SW 1271 (cell line): ENCODE measurements around the gene SERTAD1.
"Not testable (repeated sequence)": the region's sequence is repeated elsewhere in the genome, so short reads cannot be mapped to it uniquely, and the experiment has no call there.

ENCODE experiments used
- DNase-seq, 2 experiments: peaks; one replicate each; lab custom pipeline; 2025; lab: John Stamatoyannopoulos, UW

The SERTAD1 gene

DNA sequence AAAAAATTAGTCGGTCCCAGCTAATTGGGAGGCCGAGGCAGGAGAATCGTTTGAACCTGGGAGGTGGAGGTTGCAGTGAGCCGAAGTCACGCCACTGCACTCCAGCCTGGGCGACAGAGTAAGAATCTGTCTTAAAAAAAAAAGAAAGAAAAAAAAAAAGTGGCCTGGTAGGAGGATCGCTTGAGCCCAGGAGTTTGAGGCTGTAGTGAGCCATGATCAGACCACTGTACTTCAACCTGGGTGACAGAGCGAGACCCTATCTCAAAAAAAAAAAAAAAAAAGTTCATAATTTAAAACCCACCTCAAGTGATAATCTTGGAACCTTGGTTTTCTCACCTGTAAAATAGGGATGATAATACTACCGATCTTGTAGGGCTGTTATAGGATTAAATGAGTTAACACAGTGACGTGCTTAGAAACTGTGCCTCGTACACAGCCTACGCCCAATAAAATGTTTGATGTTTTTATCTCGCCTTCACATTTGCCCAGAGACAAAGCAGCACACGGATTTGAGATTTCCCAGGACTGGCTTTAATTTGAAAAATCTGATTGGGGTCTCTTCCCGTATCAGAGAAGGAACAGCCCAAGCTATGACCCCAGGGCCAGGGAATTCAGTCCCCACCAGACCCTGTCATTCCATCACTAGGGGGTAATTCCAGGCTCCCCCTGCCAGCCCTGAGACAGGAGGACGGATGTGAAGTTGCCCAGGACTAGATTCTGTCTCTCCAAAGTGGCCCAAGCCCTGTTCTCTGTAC lies 3.6 kb downstream of the SERTAD1 start:
- DNase-seq, result no peak

DNA sequence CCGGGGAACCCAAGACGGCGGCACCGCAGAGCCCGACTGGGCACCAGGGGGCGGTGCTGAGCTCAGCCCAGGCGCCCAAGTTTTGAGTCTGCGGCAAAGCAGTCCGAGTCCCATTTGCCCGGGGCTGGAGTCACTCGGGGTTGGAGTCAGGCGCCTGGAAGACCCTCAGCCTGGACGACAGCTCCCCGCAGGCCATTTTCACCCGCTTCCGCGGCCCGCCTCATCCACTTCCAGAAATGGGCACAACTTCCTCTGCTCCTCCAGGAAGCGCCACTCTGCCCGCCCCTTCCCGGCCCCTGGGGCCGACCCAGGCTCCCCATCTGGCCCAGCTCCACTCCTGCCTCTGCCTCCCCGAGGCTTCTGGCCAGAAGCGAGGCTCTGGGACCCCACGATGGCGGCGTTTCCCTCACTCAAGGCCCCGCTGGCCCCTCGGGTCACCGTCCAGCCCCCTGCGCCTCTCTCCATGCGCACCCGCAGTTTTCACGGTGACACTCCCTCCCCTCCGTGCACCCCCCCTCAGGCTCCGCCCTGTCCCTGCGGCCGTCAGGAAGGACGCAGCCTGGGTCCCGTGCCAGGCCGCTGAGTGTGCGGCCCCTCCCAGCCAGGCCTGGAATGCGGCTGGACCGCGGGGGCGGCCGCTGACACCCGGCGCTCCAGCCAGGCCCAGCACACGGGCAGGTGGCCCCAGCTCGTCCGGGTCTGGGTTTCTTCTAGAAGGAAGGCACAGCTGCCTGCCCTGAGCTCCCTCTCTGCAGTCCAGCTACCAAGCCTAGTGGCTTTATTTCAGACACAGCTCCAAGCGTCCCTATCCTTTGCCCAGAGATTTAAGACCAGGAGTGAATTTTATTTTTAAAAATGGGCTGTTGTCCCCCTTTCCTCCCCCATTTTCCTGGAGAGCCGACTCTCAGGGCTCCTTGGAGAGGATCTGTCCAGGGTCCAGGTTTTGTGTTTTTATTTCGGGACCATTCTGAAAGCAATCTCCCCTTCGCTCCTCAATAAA lies 4.7 kb downstream of the SERTAD1 start:
- DNase-seq, result peak; percentile 79 to 85

DNA sequence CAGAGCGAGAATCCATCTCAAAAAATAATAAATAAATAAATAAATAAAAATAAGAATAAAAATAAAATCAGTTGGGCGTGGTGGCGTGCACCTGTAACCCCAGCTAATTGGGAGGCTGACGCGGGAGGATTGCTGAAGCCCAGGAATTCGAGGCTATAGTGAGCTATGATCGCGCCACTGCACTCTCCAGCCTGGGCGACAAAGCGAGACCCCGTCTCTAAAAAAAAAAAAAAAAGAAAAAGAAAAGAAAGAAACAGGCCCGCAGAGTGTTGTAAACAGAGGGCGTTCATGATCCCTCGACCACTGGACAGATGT lies 5.4 kb downstream of the SERTAD1 start:
- no peak for DNase-seq

DNA sequence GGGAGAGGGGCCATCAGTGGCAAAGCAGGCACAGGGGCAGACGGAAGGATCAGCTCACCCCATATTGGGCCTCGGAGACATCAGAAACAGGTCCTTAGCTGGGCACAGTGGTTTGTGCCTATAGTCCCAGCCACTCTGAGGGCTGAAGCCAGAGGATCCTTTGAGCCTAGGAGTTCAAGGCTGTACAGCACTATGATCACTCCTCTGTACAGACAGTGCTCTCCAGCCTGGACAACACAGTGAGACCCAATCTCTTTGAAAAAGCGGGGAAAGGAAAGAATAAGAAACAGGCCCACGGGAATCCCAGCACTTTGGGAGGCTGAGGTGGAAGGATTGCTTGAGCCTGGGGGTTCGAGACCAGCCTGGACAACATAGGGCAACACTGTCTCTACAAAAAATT lies 6.0 kb downstream of the SERTAD1 start:
- no peak for DNase-seq

DNA sequence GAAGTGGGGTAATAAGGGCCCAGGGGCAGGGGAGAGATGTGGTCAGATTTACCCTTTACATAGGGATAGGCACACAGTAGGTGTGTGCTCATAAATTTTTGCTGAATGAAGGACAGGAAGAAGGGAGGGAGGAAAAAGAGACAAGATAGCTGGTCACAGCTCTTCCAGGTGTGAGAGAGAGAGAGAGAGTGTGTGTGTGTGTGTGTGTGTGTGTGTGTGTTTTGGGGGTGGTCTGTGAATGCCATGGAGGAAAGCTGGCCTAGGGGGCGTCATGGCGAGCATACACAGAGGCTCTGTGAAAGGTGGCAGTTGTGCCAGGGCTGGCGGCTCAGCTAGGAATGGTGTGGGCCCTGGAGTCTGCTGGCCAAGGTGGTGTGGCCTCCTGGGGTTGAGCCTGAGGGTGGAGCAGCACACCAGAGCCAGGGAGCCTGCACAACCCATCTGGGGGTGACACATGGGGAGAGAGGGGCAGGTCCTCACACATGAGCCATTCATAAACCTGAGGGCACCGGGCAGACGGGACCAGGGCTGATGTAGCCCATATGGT lies 6.7 kb downstream of the SERTAD1 start:
- DNase-seq, result no peak

DNA sequence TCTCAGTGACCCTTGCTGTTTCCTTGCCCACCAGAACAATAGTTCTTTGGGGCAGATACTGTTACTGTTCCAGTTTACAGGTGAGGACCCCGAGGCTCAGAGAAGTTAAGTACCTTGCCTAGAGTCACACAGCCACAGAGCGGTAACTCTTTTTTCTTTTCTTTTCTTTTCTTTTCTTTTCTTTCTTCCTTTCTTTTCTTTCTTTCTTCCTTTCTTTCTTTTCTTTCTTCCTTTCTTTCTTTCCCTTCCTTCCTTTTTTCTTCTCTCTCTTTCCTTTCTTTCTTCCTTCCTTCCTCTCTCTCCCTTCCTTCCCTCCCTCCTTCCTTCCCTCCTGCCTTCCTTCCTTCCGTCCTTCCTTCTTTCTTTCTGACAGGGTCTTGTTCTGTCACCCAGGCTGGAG lies 7.8 kb downstream of the SERTAD1 start:
- no peak for DNase-seq

DNA sequence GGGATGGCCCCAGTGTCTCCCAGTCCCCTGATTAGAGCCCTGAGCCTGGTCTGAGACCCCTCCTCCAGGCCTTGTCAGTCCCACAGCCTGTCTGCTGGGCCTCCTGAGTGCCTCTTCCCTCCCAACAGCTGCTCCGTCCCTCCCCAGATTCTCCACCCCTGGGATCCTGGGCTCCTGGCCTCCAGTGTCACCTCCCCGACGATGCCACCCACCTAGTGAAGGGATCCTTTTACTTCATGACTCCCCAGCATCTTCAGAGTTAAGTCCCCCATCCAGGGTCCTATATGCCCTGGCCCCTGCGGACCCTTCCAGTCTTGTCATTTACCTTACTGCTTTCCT lies 8.2 kb downstream of the SERTAD1 start:
- no peak for DNase-seq

DNA sequence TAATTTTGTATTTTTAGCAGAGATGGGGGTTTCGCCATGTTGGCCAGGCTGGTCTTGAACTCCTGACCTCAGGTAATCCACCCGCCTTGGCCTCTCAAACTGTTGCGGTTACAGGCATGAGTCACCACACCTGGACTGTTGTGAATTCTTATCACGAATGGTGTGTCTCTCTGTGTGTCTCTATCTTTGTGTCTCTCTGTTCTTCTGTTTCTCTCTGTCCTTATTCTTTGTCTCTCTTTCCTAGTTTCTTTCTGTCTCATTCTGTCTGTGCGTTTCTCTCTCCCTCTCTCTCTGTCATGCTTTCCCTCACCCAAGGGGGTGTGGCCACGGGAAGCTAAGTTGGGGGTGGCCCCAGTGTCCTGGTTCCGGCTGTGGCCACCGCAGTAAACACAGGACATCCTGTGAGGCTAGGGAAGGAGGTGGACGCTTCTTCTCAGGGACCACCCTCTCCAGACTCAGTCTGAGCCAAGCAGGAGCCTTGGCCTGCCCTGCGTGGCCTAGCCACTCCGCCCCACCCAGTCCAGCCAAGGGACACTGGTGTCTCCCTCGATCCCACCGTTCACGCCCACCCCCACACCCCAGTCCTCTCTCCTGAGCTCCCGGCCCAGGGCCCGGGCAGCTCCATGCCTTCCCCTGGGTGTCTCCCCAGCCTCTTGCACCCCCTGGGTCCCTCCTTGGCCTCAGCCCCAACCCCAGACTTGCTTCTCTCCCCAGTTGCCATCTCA lies 8.7 kb downstream of the SERTAD1 start:
- peak; percentile 65 to 75 for DNase-seq

DNA sequence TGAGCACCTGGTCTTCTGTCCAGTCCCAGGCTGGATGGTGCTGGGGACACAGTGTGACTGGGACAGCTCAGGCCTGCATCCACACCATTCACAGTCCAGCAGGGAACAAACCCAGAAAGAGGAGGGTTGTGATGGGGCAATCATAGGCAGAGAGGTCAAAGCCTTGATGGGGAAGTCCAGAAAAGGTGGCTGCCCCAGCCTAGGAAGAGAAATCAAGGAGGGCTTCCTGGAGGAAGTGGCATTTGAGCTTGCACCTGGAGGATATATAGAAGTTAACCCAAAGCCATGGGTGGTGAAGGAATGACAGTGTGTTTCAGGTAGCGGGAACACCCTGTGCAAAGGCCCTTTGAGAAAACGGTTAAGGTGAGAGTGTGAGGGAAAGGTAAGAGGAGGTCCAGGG lies 10.0 kb downstream of the SERTAD1 start:
- DNase-seq, result no peak

DNA sequence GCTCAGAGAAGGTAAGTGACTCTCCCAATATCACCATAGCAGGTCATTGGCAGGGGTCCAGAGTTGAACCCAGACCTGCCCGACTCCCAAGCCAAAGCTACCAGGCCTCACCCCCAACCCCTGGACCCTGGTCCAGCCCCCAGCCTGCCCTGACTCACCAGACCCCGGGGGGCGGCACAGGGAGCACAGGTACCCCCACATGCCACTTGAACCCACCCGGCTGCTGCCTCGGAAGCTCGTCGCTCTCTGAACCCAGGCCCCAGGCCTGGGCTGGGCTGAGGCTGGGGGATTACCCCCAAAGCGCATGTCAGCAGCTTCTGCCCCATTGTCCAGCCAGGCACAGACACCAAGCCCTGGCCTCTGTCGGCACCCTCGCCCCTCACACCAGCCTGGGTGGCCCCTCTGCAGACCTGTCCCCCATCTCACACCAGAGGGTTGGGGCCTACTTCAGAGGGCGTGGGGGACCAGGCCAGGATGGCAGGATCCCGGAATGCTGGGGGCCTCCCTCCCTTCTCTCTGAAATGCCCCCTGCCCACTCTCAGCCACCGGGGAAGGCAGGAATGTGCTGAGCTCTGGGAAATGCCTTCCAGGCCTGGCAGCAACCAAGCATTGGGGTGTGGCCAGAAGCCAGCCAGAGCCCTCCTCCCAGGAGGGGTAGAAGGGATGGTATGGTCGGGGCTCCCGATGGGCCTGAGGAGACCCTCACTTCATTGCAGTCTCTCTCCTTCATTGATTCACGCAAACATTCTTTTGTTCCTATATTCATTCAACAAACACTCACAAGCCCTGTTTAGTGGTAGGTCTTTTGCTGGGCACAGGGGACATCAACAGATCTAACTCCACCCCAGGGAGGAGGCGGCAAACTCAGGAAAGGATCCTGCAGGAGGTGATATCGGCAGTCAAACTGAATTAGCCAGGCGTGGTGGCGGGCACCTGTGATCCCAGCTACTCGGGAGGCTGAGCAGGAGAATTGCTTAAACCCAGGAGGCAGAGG lies 11.0 kb downstream of the SERTAD1 start:
- DNase-seq, result no peak

DNA sequence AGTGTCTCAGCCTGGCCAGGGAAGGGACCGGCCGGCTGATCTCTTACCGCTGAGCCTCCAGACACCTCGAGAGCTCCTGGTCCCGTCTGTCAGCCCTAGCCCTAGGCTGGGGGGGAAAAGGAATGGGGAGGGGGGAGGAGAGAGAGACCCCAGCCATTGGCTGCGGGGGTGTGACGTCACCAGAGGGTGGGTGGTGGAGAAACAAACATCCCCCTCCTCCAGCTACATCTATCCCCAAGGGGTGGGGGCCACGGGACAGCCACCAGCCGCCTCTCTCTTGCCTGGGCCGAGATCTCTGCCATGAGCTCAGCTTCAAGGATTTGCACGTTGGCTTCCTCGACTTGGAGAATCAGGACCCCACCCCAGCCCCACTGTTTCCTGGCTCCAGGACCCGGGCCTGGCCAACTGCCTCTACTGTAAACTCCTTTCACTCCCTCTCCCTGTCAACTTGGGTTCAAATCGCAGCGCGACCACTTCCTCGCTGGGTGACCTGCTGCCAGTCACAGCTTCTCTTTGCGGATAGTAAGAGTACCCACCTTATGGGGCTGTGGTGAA lies 12.4 kb downstream of the SERTAD1 start, which contains the start of gene PRX:
PRX (minus strand) TSS at position 88 of the 555 bp plus-strand sequence. CDS start 5,446 bp downstream, outside the sequence.
- no peak for DNase-seq

DNA sequence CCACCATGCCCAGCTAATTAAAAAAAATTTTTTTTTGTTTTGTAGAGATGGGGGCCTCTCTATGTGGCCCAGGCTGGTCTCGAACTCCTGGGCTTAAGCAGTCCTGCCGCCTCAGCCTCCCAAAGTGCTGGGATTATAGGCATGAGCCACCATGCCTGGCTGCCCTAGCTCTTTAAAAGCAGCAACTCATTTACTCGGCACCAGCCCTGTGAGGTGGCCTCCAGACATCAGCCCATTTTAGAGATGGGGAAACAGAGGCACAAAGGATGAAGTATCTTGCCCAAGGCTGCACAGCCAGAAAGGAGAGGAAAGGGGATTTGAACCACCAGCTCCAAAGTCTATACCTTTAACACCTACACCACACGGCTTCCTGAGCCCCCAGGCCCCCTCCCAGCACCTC lies 12.9 kb downstream of the SERTAD1 start:
- no peak for DNase-seq

DNA sequence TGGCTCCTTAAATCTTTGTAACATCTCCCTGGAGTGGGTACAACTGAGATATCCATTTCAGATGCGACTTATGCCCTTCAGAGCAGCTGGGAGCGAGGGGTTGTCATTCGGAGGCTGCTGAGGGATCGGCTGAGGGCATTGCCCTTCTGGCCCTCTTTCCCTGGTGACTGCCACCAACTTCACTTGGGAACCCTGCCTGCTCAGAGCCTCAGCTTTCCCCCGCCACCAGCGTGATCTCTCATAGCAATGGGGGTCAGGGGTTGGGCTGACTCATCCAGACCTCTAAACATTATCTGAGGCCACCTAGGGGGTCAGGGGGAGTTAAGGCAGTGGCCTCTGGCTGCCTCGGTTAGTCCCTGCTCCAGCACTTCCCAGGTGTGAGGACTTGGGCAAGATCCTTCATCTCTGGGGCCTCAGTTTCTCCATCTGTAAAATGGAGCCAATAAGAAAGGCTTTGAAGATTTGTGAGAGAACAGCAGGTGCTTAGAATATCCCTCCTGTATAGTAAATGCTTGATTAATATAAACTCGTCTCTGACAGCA lies 13.8 kb downstream of the SERTAD1 start:
- DNase-seq, result no peak

DNA sequence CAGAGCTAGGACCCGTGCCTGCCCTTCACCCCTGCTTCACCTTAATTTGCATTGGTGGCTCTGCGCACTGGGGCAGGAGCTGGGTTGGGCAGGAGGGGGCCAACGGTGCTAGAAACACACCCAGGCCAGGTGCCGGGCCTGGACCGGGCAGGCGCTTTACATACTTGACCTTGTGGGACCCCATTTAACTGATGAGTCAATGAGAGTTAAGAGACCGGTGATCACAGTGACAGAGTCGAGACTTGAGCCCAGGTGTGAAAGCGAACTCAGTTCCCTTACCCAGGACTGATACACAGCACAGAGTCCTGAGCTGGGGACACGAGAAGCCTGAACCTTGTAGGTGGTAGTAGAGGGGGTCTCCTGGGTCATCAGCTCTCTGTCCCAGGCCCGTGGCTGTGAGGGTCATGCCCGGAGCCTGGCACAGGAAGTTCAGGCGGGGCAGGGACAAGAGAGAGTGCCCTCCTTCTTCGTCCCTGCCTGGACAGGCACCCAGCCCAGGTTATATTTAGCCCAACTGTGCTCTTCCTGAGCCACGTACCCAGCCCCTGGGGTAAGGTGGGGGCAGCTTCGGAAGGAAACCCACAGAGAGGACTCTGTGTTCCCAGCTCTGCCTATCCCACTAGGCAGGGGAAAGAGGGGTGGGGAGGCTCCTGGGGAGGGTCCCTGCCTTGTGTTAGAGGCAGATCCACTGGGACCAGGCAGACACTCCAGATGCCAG lies 14.5 kb downstream of the SERTAD1 start:
- no peak for DNase-seq

DNA sequence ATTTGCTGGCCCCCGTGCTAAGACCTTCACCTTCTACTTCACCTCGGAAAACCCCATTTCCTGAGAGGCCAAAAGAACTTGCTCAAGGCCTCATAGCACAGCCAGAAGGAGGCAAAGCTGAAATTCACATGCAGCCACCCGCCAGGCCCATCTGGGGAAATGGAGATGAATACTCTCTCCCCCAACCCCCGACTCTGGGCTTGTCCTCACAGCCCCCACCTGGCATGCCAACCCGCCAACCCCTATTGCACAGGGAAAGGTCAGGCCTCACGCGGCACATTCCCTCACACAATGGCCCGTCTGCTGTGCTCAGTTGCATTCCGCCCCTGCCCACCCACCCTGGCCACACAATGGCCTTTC lies 15.8 kb downstream of the SERTAD1 start:
- no peak for DNase-seq

DNA sequence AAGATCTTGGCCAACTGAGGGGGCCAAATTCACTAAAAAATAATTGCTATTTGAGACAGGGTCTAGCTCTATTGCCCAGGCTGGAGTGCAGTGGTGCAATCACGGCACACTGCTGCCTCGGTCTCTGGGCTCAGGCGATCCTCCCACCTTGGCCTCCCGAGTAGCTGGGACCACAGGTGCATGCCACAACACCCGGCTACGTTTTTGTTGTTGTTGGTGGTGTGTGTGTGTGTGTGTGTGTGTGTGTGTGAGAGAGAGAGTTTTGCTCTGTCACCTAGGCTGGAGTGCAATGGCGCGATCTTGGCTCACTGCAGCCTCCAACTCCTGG lies 17.2 kb downstream of the SERTAD1 start:
- not testable (repeated sequence) for DNase-seq

DNA sequence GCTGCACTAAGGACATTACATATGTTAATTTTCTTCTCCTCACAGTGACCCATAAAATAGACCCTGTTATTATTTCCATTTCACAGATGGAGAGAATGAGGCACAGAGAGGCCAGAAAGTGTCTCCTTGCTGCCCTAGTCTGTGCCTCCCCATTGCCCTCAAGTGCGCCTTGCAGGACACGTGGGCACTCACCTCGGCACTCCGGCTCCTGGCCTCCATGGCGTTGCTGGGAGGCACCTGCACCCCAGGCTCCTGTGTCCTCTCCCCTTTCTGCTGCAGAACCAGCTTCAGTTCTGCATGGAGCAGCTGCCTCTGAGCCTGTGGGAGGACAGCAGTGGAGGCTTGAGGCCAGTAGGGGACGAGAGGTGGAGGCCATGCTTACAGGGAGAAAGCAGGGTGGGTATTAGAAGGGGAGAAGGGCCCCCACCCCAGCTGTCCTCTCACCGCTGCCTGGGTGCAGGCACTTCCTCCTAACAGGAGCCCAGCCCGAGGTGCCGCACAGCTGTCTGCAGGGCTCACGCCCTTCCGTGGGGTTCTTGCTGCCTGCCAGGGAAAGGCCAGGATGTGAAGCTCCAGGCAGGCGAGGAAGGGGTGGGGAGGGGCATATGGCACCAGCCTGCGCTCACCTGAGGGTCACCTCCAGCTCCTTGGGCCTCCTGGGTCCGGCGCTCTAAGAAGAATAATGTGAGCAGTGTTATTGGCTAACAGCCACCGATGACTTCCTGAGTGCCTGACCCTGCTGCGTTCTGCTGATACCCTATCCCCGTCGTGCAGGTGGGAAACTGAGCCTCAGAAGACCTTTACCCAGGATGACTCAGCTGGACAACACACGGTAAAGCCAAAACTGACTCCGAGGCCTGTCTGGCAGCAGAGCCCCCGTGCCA lies 17.8 kb downstream of the SERTAD1 start:
- no peak for DNase-seq

DNA sequence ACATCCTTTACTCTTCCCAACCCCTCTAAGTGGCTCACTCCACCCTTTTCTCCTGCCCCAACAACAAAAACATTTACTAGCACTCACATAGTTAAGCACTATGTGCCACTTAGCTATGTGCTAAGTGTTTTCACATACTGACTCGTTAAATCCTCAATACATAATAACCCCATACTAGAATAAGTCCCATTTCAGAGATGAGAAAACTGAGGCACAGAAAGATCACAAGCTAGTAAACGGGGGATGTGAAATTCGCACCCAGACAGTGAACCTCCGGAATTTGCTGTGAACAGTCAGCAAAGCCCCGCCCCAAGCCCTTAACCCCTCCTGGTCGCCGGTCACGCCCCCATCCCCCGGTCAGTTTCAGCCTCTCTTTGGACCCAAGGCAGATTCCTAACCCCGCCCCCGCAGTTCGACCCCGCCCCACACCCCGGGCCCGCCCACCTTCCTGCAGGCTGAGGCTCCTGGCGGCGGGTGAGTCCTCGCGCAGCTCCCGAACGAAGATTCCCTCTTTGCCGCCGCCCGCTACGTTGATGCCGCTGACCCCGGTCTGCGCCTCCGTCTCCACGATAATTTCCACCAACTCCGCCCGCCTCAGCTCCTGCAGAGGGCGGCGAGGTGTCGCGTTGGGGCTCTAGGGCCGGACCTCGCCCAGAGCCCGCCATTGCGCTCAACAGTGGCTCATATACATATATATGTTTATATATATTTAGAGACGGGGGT lies 22.4 kb downstream of the SERTAD1 start:
- DNase-seq, result peak; percentile 43 to 85
